Putamen (tissue), 1 donor: ENCODE measurements around the gene FAM120AOS.
"Not testable (repeated sequence)": the region's sequence is repeated elsewhere in the genome, so short reads cannot be mapped to it uniquely, and the experiment has no call there.

ENCODE experiments used
- DNase-seq: peaks from one replicate; pipeline ENCODE4 v3.0.0-alpha.2; 2016; ENCODE audit warnings: low spot score

Gene FAM120AOS

GRCh38 chr9:93467062-93467416 is 13.7 kb upstream of the FAM120AOS start:
- DNase-seq: no peak

- no peak for DNase-seq
These were observed 13.2 kb upstream of the FAM120AOS start for GRCh38 chr9:93466416-93467061.

- DNase-seq: no peak
These were observed 12.5 kb upstream of the FAM120AOS start for GRCh38 chr9:93465855-93466254.

- no peak for DNase-seq
These were observed 11.5 kb upstream of the FAM120AOS start for GRCh38 chr9:93464876-93465275.

DNA sequence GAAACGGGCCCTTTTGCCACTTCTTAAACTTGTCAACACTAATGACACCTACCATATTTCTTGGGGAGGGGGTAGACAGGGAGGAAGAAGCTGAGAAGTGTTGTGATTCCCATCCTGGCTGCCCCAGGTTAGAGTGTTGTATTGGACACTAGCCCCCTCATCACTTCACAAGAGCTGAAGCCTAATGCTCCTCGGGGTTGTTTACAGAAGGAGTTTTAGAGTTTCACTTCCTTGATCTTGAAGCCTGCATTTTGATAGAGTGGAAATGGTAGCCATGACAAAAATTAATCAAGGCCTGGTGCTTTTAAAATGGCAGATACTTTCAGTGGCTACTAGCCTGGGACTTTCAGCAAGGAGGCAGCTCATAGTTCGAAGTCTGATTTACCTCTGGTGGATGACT is 11.0 kb upstream of the FAM120AOS start:
- DNase-seq: no peak

GRCh38 chr9:93463638-93464248 is 10.4 kb upstream of the FAM120AOS start:
- no peak for DNase-seq

GRCh38 chr9:93461821-93462220 is 8.4 kb upstream of the FAM120AOS start:
- DNase-seq: no peak

- DNase-seq: no peak
These were observed 8.0 kb upstream of the FAM120AOS start for GRCh38 chr9:93461414-93461743.

- no peak for DNase-seq
These were observed 7.5 kb upstream of the FAM120AOS start for GRCh38 chr9:93460689-93461413.

- no peak for DNase-seq
These were observed 6.1 kb upstream of the FAM120AOS start for GRCh38 chr9:93459432-93459847.

DNA sequence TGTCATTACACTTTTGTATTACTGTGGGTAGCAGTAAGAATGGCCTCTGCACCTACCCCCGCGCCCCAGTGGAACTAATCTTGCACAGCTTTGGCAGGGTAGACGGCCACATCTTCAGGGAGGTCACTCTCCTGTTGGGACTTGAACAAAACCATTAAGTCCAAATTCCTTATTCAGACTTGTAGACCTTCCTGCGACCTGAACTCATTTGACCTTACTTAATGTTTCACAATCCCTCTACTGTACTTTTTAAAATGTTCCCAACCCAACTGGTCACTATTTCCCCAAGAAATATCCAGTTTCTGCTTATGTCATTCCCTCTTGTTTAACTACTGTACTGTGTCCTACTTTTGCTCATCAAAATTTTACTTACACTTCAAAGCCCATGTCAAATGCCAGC is 5.3 kb upstream of the FAM120AOS start:
- DNase-seq: no peak

GRCh38 chr9:93457006-93457405 is 3.6 kb upstream of the FAM120AOS start:
- DNase-seq: no peak

DNA sequence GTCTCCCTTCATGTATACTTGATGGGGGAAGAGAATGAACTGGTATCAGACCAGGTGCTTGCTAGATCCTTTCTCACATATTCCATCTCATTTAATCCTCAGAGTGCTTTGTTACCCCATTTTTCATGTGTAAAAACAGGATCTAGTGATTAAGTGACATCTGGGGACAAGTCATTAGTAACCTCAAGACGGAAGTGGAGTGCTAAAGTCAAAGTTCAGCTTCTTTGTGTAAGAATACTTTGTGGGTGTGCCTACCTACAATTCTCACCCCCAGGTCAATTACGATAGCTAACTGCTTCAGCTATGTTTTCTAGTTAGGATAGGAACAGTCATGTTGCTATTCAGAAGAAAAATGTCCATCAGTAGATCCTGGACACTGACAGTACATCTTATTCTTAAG is 3.1 kb upstream of the FAM120AOS start:
- no peak for DNase-seq

DNA sequence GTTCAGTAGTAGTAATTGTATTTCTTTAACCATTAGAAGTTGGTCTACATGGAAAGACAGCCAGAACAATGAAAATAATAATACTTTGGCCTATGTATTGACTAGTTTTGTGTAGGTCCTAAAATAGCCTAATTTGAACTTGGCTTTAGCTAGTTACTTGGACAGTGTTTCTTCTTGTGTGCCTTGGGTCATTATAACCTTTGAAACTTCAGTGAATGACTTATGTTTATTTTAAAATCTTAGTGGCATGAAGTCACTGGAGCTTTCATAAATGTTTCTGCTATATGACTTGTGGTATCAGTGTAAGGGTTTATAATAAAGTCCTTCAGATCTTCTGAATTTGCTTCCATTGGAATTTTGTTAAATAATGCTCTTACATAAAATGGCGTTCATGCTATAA is 2.6 kb upstream of the FAM120AOS start:
- no peak for DNase-seq

DNA sequence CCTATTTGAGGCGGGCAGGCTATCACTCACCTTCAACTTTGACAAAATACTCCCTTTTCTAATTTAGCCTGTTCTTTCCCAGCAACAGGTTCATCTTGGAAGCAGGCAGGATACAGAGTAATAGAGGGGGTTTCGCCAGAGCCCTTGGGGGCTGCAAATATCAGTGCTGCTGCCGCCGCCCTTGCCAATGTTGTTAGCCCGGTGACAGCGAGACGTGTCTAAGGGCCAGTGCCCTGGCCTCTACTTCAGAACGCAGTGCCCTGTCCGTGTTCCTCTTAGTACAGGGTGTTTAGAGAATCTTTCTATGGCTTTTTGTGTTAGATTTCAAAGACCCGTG is 703 bp downstream of the FAM120AOS start:
- peak; percentile 22 for DNase-seq

- DNase-seq: peak; percentile 28
These were observed 1.3 kb downstream of the FAM120AOS start for GRCh38 chr9:93451849-93452709.

DNA sequence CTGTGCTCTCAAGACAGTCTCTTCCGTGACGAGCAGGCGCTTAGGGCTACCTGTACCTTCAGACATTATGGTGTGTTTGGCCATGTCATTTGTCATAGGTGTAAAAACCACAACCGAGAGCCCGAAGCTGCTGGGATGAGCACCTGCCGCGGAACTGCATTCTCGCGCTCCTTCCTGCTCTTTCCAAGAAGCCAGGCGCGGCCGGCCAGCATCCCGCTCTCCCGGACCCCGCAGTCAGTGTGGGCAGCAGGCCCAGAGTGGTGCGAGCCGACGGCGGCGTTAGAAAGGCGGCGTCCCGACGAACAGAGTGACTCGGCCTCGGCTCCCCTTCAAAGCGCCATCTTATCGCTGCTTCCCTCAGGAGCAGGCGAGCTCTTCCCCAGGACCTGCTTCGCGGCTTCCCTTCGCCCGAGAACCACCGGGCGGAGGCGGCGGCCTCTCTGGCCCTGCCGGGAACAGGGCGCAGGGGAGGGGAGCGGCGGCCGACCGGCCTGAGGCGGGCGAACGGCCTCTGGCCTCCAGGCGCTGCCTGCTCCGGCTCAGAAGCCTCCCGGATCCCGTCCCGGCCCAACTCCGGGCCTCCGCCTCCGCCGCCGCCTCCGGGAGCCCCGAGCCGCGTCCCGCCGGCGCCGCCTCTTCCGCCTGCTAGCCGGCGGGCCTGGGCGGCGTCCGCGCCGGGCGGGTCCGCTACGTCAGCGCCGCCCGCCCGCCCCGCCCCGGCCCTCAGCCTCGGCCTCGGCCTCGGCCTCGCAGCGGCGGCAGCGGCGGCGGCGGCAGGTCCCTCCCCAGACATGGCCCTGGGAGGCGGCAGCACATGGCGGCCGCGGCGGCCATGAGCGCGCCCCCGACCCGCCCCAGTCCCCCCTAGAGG is 2.2 kb downstream of the FAM120AOS start, which contains the start of gene FAM120A:
FAM120A (plus strand) TSS at position 741 of the 871 bp plus-strand sequence. CDS start 231 bp downstream, outside the sequence.
- peak; percentile 83 for DNase-seq

GRCh38 chr9:93447655-93448054 is 5.7 kb downstream of the FAM120AOS start:
- no peak for DNase-seq

- DNase-seq: no peak
These were observed 7.3 kb downstream of the FAM120AOS start for GRCh38 chr9:93446073-93446472.

DNA sequence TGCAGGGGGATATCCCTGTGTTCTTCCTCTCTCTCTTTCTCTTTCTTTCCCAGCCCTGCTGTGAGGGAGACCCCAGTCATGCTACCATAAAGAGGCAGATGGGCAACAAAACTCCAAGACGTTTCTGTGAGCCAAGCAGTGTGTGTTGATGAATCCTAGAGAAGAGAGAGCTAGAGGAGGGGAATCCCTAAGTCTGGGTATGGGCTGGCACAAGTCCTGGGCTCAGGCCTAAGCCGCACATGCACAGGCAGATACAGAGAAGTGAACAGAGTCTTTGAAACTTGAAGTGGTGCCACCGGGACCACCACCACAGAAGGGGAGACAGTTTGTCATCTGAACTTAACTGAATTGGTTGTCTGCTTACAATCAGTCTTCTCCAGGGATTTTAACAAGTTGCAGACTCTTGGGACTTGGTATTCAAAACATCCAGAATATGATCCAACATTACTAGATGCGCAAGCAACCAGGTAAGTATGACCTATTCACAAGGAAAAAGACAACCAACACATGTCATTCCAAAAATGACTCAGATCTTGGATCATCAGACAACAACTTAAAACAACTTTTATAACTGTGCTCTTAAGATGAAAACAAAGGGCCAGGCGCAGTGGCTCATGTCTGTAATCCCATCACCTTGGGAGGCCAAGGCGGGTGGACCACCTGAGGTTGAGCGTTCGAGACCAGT is 12.3 kb downstream of the FAM120AOS start:
- DNase-seq: no peak

- not testable (repeated sequence) for DNase-seq
These were observed 14.1 kb downstream of the FAM120AOS start for GRCh38 chr9:93439301-93439700.
